HL-60 (cell line): ENCODE measurements around the gene MIF4GD.
A peak's percentile ranks its signal among the peaks of the same experiment; 100 is the strongest.

Experiments
- DNase-seq, 2 experiments: peaks; one replicate each; pipeline ENCODE4 v3.0.0-alpha.2; 2010 to 2020; ENCODE audit warnings: low read depth in 1 of 2, low spot score in 1 of 2
- H3K27ac ChIP-seq: fragments of 250-450 bp; sonication (Bioruptor Pico); replicated peaks from 2 replicates; pipeline ENCODE4 v1.5.1; 2020; ENCODE audit warnings: mild to moderate bottlenecking, moderate library complexity
- H3K27me3 ChIP-seq: fragments of 250-450 bp; sonication (Bioruptor Pico); 2 replicates; pipeline ENCODE4 v1.5.1; 2021; ENCODE audit warnings: mild to moderate bottlenecking, moderate library complexity; ENCODE audit not compliant: insufficient read depth, poor library complexity, severe bottlenecking
- H3K4me3 ChIP-seq: replicated peaks from 2 replicates; pipeline ENCODE4 v1.5.1; 2011; ENCODE audit warnings: mild to moderate bottlenecking, control low read depth, low read length; ENCODE audit not compliant: insufficient read depth
- CTCF ChIP-seq: IDR thresholded peaks from one replicate; pipeline ENCODE4 v1.5.1; 2011; ENCODE audit warnings: low read length, control low read depth, inconsistent platforms; ENCODE audit not compliant: insufficient read depth
- GABPA ChIP-seq: IDR thresholded peaks from 2 replicates; pipeline ENCODE4 v1.6.1; 2012; ENCODE audit warnings: low read depth
- POLR2AphosphoS5 ChIP-seq: IDR thresholded peaks from 2 replicates; pipeline ENCODE4 v1.6.1; 2012; ENCODE audit warnings: low read depth
- SPI1 ChIP-seq: IDR thresholded peaks from 2 replicates; pipeline ENCODE4 v1.6.1; 2012; ENCODE audit warnings: low read depth, mild to moderate bottlenecking, borderline replicate concordance
- TF ChIP-seq, protein P1 (sequence below): IDR thresholded peaks from 2 replicates; pipeline ENCODE4 v1.6.1; 2012; ENCODE audit warnings: low read depth; ENCODE audit not compliant: insufficient replicate concordance

Gene MIF4GD

GRCh38 chr17:75271233-75271954 is 363 bp upstream of the MIF4GD start:
- H3K27ac ChIP-seq = peak overlapping the region; percentile 98
- TF ChIP-seq POLR2AphosphoS5 (no peak; the same call in 1 of the 2 replicates), SPI1 (peak; percentile 48; the same call in 1 of the 2 replicates), GABPA (peak; percentile 61), CTCF (peak; percentile 39)
- TF ChIP-seq, protein P1, sequence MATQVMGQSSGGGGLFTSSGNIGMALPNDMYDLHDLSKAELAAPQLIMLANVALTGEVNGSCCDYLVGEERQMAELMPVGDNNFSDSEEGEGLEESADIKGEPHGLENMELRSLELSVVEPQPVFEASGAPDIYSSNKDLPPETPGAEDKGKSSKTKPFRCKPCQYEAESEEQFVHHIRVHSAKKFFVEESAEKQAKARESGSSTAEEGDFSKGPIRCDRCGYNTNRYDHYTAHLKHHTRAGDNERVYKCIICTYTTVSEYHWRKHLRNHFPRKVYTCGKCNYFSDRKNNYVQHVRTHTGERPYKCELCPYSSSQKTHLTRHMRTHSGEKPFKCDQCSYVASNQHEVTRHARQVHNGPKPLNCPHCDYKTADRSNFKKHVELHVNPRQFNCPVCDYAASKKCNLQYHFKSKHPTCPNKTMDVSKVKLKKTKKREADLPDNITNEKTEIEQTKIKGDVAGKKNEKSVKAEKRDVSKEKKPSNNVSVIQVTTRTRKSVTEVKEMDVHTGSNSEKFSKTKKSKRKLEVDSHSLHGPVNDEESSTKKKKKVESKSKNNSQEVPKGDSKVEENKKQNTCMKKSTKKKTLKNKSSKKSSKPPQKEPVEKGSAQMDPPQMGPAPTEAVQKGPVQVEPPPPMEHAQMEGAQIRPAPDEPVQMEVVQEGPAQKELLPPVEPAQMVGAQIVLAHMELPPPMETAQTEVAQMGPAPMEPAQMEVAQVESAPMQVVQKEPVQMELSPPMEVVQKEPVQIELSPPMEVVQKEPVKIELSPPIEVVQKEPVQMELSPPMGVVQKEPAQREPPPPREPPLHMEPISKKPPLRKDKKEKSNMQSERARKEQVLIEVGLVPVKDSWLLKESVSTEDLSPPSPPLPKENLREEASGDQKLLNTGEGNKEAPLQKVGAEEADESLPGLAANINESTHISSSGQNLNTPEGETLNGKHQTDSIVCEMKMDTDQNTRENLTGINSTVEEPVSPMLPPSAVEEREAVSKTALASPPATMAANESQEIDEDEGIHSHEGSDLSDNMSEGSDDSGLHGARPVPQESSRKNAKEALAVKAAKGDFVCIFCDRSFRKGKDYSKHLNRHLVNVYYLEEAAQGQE = peak; percentile 7
- DNase-seq = peak; percentile 73 to 80
- peak overlapping the region; percentile 70 for H3K4me3 ChIP-seq
- H3K27me3 ChIP-seq = no peaks in the 10 kb centered on the region

- peak; percentile 73 to 86 for DNase-seq
- TF ChIP-seq CTCF (peak; percentile 0), POLR2AphosphoS5 (peak; percentile 67), SPI1 (no peak)
- TF ChIP-seq, protein P1 = peak; percentile 33
- Histone ChIP-seq H3K27me3 (no peaks in the 10 kb centered on the region), H3K4me3 (peak overlapping the region; percentile 74), H3K27ac (peak overlapping the region; percentile 88)
Measured at GRCh38 chr17:75270218-75270965, 639 bp downstream of the MIF4GD start.

DNA sequence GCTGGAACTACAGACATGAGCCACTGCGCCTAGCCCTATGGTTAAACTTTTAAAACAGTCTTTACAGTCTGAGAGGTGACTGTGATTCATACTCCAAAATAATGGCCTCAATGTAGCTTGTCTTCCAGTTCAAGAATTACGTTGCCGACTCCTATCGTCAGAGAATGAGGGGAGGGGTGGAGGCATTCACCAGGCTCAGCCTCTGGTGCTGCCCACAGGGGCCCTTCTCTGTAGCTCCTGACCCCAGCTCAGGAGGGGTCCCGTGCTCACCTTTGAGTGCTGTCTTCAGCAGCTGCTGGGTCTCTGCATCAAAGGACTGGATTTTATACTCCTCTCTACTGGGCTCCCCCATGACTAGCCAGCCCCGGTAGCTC is 1.2 kb downstream of the MIF4GD start:
- no peak for DNase-seq
- TF ChIP-seq POLR2AphosphoS5 (no peak), CTCF (no peak), SPI1 (no peak), GABPA (no peak)
- TF ChIP-seq, protein P1 = no peak
- Histone ChIP-seq H3K27me3 (no peaks in the 10 kb centered on the region), H3K27ac (peak overlapping the region; percentile 88), H3K4me3 (peak overlapping the region; percentile 74)
